GM18868 (cell line): ENCODE measurements around the gene KIF1A.

Experiments
- ATAC-seq: cut with Tn5 transposase; IDR thresholded peaks from one replicate; pipeline ENCODE4 v1.9.1; 2021; ENCODE audit warnings: mild to moderate bottlenecking, moderate library complexity; ENCODE audit not compliant: unreplicated experiment

The KIF1A gene

DNA sequence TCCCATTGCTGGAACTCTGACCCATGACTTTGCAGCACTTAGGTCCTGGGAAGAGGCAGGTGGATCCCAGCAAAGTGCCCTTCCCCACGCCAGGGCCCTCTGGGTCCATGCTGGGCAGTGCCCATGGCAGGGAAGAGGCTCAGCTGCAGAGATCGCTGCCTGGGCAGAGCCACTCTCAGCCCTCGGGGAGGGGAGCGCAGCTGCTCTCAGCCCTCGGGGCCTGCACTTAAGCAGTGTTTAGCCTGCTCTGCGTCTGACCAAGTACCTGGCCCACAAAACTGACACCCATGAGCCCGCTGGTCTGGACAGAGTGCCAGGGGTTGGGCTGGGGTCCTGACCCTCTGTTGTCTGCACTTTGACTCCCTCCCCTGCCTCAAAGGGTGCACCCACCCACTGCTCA is 82.1 kb downstream of the KIF1A start:
- no peak for ATAC-seq

DNA sequence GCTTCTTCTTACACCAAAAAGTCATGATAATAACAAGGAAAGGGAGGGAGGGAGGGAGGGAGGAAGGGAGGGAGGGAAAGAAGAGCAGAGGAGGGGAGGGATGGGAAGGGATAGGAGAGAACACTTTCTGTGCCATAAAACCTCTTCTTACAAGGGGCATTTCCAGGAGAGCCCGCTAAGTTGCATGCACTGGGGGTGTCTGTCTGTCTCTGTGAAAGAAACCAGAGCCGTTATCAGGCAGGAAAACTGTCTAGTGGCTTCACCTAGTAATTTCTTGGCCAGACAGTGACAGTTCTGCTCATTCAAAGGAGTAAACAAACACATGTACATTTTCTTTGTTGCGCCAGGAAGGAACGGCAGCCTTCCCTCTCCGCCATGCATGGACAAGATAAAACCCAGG is 82.5 kb downstream of the KIF1A start:
- no peak for ATAC-seq

DNA sequence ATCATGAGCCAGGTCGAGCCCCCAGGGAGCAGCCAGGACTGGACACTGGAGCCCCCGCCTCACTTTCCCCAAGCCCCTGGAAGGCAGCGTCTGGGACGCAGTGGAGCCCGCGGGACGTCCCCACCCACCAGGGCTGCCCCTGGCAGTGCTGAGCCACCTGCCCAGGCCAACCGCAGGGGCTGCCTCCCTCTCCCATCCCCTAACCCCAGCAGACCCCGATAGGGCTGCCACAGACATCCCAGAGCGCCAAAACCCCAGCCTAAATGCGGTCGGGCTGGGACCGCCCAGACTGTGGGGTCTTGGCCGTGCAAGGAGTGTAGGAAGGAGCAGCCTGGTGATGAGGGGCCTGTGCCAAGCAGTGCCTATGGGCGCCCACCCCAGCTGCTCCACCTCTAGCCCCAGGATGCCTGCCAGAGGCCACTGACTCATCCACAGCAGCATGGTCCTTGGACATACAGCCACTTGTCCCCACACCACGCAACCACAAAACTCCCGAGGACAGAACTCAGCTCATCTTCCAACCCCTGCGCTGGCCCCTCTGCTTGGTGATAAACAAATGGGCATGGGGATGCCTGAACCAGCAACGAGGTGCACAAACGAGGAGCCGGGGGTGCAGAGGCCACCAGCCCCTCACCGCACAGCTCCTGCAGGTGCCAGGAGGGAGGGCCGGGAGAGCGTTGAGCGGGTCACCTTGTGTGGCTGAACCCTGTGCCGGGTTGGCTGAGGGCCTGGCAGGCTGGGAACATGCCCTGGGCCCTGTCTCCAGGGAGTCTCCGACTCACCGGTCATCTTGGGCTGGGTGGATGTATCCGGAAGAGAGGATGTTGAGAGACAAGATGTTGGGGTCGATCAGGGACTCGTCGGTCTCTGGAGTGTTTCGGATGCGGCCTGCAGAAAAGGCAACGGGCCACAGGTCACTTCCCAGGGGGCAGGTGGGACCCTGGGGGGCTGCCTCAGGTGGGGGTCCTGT is 83.5 kb downstream of the KIF1A start:
- ATAC-seq = no peak

DNA sequence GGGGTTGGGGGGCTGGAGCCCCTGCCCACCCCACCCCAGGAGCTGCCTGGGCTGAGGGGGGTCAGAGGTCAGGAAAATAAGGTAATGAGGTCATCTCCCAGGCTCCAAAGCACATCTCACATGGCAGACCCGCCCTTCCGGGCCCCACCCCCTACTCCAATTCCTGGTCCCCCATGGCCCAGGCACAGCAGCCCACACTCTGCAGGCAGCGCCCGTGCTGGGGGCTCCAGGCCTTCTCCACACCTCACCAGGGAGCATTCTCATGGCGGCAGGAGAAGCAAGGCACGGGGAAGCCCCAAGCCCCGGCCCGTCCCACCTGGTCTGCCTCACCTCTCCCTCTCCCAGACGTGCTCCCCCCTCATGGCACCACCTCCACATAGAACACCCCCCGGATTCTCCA is 84.5 kb downstream of the KIF1A start:
- no peak for ATAC-seq

DNA sequence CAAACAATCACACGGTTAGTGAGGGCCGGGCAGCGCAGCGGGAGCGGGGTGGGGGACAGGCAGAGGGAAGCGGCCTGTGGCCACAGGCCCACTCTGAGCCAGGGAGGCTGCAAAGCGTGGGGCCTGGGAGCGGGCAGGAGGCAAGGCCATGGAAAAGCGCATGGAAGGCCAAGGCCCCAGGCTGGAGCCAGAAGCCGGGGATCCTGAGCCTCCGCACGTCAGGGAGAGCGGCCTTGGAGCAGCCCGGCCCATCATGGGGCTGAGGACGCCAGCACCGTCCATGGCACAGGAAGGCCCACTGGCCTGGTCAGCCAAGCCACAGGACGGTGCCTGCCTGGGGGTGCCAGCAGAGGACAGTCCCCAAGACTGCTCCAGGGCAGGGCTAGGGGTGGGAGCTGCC is 85.3 kb downstream of the KIF1A start:
- ATAC-seq = no peak

DNA sequence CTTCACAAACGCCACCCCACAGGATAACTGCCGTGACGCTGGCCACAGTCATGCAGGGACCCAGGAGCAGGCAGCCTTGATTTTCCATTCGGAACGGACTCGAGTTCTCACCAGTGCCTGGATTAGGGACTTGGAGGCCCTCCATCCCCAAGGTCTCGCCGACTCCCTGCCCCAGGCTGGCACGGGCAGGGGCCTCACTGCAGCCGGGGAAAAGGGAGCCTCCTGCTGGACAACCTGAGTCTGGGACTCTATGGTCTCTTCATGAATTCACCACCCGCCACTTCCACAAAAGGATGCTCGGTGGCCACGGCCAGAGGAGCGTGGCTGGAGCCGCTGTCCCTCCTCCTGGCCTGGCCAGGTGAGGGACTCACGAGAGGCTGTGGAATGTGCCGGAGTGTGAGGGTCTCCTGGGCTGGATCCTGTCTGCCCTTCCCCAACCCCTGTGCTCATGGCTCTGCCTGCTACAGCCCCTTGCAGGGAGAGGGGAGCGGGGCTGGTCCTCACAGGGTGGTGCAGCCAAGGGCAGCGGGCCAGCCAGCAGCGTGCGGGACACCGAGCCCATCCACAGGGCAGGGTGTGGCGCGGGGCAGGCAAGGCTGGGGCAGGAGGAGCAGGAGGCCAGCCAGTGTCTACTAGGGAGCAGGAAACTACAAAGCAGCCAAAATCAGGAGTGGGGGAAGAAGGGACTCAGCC is 86.1 kb downstream of the KIF1A start:
- no peak for ATAC-seq

DNA sequence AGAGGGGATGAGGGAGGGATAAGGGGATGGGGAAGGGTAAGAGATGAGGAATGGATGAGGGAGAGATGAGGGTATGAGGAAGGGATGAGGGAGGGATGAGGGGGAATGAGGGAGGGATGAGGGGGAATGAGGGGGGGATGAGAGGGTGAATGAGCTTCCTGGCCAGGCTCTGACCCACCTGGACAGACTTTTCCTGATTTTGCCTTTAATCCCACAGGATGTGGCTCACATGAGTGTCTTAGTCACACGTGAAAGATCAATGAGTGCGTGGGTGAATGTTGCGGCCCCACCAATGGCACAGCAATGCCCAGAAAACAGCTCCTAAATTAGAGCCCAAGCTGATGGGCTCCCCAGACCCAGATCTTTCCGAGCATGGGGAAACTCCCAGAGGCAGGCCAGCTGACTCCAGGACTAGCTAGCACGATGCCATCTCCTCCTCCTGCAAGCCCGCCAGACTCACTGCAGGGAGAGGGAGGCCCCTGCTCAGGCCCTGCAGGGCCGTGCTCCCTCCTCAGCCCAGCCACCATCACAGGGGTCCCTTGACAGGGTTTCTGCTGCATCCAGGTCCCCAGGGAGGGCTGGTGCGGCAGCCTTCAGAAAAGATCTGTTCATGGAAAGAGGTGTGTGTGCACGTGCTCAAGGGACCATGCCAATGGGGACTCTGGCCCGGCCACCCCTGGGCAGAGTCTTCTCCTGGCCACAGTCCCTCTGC is 87.0 kb downstream of the KIF1A start:
- no peak for ATAC-seq

DNA sequence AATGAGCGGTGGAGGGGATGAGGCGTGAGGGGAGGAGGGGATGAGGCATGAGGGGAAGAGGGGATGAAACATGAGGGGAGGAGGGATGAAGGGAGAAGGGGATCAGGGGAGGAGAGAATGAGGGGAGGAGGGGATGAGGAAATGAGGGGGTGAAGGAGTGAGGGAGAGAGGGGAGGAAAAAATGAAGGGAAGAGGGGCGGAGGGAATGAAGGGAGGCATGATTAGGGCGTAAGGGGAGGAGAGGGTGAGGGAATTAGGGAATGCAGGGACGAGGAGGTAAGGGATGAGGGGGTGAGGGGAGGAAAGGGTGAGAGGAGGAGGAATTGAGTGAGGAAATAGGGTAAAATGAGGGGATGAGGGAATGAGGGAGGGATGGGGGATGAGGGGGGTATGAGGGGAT is 87.8 kb downstream of the KIF1A start:
- no peak for ATAC-seq

DNA sequence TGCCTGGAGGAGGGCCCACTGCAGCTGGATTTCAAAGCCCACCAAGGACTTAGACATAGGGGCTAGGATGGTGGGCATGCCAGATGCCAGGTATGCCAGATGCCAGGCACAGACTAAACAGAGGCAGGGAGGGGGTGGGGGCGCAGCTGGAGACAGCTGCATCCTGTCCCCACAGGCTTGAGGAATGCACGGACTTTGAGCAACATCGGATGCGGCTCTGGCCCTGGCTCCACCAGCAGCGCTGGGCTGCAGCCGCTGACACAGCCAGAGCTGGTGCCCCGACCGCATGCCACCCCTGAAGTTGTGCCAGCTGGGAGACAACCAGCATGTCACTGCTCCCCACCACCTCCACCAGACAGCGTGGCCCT is 88.9 kb downstream of the KIF1A start:
- no peak for ATAC-seq

DNA sequence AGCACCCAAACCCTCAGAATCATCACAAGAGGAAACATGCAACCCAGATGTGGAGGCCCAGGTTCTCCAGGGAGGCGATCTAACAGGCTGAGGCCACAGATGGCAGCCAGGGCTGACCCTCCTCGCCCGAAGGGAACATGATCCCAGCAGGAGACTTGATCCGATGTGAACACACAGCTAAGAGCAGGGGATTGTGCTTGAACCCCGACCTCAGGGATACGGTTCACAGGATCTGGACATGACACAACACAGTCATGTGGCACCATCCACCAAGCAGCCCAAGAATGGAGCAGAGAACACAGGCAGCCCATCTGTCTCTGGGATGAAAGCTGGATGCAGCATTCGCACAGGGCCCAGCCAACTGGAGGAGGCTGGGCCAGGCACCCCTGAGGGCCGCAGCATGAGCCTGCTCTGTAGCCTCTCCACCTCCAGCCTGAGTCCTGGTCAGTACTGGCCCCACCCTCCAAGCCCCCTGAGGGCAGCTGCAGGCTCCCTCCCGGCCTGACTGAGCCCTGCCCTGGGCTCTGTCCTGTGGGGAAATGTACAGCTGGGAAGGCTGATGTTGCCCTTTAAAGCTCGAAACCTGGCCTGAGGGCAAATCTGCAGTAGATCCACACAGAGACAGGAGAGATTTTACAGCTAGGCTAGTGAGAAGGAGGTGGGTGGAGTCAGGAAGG is 89.4 kb downstream of the KIF1A start:
- no peak for ATAC-seq

DNA sequence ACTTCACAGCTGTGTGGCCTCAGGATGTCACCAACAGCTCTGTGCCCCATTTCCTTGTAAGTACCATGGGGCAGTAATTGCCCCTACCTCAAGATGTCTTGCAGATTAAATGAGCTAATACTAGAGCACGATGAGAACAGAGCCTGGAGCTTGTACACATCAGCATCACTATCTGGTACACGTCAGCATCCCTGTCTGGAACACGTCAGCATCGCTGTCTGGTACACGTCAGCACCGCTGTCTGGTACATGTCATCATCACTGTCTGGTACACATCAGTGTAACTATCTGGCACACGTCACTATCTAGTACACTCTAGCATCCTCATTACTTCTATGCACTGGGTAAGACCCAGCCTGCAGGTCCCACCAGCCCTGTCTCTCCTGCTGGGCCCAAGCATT is 91.2 kb downstream of the KIF1A start:
- no peak for ATAC-seq

DNA sequence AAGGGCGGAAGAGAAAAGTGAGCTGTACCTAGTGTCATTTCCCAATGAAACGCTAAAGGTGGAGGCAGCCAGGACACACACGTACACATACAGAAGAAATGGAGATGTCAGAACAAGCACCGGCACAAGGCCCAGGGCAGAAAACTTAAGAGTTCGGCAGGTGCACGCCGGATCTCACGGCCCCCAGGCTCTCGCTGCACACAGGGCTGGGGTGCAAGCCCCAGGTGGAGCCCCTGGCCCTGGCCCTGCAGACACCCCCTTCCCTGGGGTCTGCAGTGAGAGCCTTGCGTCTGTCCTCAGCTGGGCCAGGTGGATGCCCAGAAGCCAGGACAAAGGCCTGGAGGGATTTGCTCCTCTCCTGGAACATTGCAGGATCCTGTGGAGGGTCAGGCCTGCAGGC is 91.7 kb downstream of the KIF1A start:
- no peak for ATAC-seq

DNA sequence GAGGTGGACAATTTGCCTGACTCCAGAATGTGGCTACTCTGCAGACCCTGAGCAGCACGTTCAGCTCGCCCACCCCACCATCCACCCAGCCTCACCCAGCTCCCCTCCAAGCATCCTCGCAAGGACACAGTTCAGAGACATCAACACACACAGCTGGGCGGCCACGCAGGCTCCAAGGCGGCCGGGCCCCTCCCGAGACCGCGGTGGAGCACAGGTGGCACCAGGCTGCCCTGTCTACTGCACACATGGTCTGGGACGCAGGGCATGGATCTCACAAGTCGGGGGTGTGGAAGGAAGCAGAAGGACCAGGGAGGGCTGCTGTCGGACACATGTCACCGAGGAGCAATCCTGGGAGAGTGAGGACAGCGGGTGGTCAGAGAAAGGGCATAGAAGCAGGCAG is 92.1 kb downstream of the KIF1A start:
- no peak for ATAC-seq

DNA sequence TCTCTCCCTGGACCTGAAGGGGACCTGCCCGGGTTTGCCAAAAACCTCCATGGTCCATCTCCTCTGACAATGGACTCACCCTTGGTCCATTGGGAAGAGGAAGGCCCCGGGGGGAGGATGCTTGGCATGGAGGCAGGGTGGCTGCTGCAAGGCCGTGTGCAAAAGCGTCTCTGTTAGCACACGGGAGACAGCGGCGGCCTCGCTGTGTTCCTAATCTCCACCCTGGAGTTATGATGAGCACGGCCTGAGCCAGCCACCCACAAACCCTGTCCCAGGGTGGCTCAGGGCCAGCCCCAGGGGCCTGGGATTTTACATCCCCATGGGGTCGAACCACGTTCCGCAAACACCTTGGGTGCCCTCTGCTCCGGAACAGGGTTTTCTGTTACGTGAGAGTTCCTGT is 92.6 kb downstream of the KIF1A start:
- ATAC-seq = no peak

DNA sequence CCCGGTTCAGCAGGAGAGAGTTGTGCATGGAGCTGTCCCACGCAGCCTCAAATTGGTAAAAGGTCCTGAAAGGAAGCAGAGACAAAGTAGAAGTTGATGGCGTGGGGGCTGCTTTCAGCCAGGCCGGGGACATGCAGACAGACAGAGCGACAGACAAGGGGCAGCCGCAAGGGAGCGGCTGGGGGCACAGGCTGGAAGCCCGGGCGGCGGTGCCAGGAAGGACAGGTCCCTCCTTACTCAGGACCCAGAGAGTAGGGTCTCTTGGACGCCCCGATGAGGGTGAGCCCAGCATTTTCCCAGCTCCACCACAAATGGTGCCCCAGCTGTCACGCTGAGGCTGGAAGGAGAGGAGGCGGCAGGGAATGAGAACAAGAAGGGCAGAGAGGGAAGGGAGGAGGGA is 93.1 kb downstream of the KIF1A start:
- ATAC-seq = no peak

DNA sequence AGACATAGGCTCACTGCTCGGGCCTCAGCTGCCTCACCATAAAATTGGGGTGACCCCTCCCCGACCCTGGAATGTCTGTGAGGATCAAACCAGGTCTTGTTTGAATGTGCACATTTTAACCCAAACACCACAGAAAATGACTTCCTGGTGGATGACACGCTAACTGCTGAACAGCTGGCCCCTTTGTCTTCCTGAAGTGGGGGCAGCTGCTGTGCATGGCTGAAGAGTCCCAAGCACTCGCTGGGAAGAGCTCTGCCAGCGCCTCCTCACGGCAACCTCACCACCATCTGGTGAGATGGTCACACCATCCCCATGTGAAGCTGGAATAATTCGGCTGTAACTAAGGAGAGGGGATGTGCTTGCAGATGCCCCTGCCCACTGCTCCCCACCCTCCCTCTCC is 94.3 kb downstream of the KIF1A start:
- no peak for ATAC-seq

DNA sequence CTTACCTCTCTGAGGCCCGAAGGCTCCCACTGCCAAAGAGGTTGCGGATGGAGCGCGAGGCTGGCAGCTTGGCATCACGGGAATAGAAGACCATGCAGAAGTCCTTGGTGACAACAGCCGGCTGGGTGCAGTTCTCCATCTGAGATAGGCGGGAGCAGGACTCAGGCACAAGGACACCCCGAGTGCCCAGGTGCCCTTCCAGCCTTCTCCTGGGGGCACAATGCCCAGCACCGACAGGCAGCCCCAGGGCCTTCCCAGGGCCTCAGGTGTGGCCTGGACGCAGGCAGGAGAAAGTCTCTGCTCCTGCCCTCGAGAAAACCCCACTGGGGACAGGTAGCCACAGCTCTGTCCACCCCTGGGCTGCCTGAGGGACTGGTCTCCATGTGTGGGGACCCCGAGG is 94.8 kb downstream of the KIF1A start:
- ATAC-seq = no peak

DNA sequence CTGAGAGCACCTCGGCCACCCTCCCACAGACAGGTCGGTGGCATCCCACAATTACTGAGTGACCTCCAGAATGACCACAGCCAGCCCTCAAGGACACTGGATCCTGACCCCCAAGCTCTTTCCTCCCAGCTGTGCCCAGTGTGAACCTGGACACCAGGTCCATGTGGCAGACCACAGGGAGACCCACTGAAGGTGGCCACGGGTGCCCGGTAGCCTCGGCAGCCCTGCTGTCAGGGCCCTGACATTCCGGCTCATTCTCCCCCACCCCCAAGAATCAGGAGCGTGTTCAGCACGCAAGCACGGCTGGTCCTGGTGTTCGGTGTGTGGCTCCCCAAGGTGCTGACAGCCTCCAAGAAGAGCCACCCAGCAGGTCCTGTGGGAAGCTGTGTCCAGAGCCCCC is 95.6 kb downstream of the KIF1A start:
- ATAC-seq = no peak

DNA sequence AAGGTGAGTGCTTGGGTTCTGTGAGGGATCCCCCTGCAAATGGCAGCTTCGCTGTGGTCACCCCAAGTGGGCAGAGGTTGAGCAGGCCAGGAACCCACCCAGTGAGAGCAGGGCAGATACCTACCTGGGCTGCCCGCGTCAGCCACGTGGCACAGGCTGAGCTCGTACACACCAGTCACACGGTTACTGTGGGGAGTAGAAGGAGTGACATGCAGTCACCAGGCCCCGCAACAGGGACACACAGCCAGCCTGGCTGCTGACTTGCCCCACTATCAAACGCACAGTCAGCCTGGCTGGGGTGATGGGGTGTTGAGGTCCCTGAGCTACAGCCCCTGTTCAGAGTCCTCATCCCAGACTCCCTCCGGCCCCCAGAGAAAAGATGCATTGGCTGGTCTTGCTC is 96.2 kb downstream of the KIF1A start:
- no peak for ATAC-seq

DNA sequence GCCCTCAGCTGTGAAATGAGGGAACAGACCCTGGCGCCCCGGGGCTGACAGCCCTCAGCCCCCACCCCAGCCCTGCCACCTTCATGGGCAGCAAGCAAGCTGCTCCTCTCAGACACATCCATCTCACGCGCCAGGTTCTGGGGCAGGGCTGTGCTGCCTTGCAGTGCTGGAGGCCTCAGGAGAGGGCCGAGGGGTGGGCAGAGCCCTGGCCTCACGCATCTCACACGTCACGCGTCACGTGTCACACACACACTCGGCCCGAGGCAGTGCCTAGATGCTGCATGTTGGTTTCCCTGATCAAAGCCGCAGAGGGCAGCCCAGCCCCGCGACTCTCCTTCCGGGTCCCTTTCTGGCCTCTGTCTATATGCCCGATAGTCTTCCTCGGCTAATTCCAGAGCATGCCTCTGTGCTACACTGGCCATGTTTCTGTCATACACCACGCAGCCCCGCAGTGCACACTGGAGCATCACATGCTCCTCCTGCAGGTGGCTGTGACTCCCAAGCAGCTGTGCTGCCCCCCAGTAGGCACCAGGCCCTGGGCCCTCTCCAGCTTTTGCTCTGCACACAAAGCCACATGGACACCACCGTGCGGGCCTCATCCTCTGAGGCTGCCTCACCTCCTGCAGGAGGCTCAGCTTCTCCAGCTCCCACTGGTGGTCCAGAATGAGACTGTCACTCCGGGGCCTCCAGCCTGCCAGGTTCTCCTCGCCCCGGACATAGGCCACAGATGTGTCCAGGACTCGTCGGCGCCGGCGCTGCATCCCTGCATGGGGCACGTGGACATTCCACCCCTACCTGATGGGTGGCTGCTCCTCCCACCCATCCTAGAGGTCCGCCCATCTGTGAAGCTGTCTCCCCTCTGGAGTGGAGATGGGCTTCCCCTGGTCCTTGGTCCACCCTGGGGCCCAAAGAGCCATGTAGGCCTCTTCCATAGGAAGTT is 97.0 kb downstream of the KIF1A start:
- ATAC-seq = no peak
